ENCODE measurements around the gene GPR12.
A peak's percentile ranks its signal among the peaks of the same experiment; 100 is the strongest.

The GPR12 gene, protein sequence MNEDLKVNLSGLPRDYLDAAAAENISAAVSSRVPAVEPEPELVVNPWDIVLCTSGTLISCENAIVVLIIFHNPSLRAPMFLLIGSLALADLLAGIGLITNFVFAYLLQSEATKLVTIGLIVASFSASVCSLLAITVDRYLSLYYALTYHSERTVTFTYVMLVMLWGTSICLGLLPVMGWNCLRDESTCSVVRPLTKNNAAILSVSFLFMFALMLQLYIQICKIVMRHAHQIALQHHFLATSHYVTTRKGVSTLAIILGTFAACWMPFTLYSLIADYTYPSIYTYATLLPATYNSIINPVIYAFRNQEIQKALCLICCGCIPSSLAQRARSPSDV

GRCh38 chr13:26759907-26760831 lies at the start of gene GPR12:
Gene GPR12, minus strand, starts transcription at chr13:26760786. Its CDS starts 959 bp downstream, at chr13:26759827.
- H3K36me3 ChIP-seq (ENCODE audit: control insufficient read depth, insufficient read depth, low read length): no peaks in the 10 kb centered on the region
- H3K4me3 ChIP-seq (ENCODE audit: low read depth, low read length): peak within 1 kb of the TSS; percentile 66
- peaks cover 87% of the 10 kb centered on the region for H3K27me3 ChIP-seq (ENCODE audit: control insufficient read depth, insufficient read depth, low read length)
- no peak within 1 kb of the TSS for H3K27ac ChIP-seq (ENCODE audit: low read depth, low read length)
- H3K9ac ChIP-seq (ENCODE audit: low read length): no peak within 1 kb of the TSS
- no peaks in the 10 kb centered on the region for H3K9me3 ChIP-seq (ENCODE audit: control insufficient read depth, insufficient read depth, low read depth, low read length)
- H3K4me1 ChIP-seq (ENCODE audit: control insufficient read depth, insufficient read depth, low read length): no peaks in the 10 kb centered on the region; the same call in 1 of the 2 replicates

DNA sequence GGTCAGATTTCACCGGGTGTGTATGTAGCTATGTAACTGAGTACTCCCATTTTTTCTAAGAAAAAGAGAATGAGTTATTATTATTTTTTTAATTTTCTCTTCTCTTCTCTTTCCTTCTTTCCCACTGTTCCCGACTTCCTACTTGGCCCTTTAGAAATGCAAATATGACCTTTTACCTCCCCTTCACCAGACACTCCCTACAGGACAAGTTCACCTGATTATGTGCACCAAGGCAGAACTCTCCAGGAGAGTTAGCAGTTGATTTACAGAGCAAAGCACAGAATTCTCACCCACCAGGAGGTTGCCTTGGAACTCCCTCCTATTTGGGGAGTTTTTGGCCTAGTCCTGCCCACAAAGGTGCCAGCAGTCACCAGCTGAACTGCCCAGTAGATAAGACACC lies 49.5 kb upstream of the GPR12 start:
- peaks cover 8% of the 10 kb centered on the region for H3K4me1 ChIP-seq (ENCODE audit: control insufficient read depth, insufficient read depth, low read length)
- H3K27ac ChIP-seq (ENCODE audit: low read depth, low read length): no peak overlapping the region
- H3K27me3 ChIP-seq (ENCODE audit: control insufficient read depth, insufficient read depth, low read length): no peaks in the 10 kb centered on the region
- no peaks in the 10 kb centered on the region for H3K36me3 ChIP-seq (ENCODE audit: control insufficient read depth, insufficient read depth, low read length)
- H3K9me3 ChIP-seq (ENCODE audit: control insufficient read depth, insufficient read depth, low read depth, low read length): 0 out of 2 replicates have a peak, but pooled peaks cover 3% of the 10 kb centered on the region
- no peak overlapping the region for H3K9ac ChIP-seq (ENCODE audit: low read length)
- no peak overlapping the region for H3K4me3 ChIP-seq (ENCODE audit: low read depth, low read length)

DNA sequence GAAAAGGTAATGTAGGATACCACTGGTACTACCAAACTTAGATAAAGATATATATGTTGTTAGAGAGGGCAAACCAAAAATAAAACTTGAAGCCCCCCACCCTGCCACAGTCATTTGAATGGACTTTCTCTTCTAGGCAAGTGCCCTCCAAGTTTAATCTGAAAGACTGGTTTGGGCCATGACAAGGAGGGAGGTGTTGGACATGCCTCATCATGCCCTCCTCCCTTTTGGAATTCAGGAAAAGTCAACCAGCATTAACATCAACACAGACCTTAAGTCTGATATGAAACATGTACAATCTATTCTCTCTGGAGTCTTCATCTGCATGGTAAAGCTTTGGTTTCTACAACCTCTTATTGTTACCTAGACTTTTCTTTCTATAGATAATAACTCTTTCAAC lies 46.3 kb upstream of the GPR12 start:
- no peaks in the 10 kb centered on the region for H3K27me3 ChIP-seq (ENCODE audit: control insufficient read depth, insufficient read depth, low read length)
- H3K9ac ChIP-seq (ENCODE audit: low read length): no peak overlapping the region
- no peak overlapping the region for H3K27ac ChIP-seq (ENCODE audit: low read depth, low read length)
- H3K4me3 ChIP-seq (ENCODE audit: low read depth, low read length): no peak overlapping the region
- H3K36me3 ChIP-seq (ENCODE audit: control insufficient read depth, insufficient read depth, low read length): no peaks in the 10 kb centered on the region
- 0 out of 2 replicates have a peak, but pooled peaks cover 3% of the 10 kb centered on the region for H3K9me3 ChIP-seq (ENCODE audit: control insufficient read depth, insufficient read depth, low read depth, low read length)
- peaks cover 8% of the 10 kb centered on the region for H3K4me1 ChIP-seq (ENCODE audit: control insufficient read depth, insufficient read depth, low read length)

GRCh38 chr13:26787961-26788360 lies 27.4 kb upstream of the GPR12 start:
- H3K9ac ChIP-seq (ENCODE audit: low read length): no peak overlapping the region
- H3K27ac ChIP-seq (ENCODE audit: low read depth, low read length): no peak overlapping the region
- H3K27me3 ChIP-seq (ENCODE audit: control insufficient read depth, insufficient read depth, low read length): peaks cover 11% of the 10 kb centered on the region
- H3K9me3 ChIP-seq (ENCODE audit: control insufficient read depth, insufficient read depth, low read depth, low read length): no peaks in the 10 kb centered on the region
- H3K36me3 ChIP-seq (ENCODE audit: control insufficient read depth, insufficient read depth, low read length): no peaks in the 10 kb centered on the region
- H3K4me1 ChIP-seq (ENCODE audit: control insufficient read depth, insufficient read depth, low read length): peaks cover 14% of the 10 kb centered on the region
- H3K4me3 ChIP-seq (ENCODE audit: low read depth, low read length): no peak overlapping the region

DNA sequence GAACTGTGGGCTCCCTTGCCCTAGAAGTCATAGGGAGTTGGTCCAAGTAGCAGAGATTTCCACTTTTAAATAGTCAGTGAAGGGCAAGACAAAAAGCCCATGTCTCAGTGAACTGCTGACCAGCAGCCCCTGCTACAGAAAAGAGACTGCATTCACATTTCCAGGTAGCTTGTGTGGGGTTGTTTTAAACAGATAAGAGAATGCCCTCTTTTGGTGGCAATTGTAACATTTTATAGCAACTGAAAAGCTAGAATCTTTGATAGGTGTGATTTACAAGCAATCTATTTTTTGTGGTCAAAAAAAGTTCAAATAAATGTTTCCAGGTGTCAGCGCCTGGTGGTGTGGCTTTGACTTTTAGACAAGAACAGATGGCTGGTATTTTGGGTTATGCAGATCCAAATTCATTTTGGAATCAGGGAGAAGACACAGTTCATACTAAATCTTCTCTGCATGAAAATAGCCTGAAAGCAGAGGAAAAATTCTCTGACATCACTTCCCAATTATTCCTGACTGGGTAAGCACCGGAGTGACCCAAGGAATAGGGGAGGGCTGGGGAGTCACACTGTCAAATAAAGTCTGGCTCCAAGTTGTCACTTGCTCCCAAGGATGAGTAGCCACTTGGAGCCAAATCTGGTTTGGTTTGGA lies 26.2 kb upstream of the GPR12 start:
- Histone ChIP-seq H3K27ac (ENCODE audit: low read depth, low read length) (no peak overlapping the region), H3K9me3 (ENCODE audit: control insufficient read depth, insufficient read depth, low read depth, low read length) (no peaks in the 10 kb centered on the region), H3K4me3 (ENCODE audit: low read depth, low read length) (no peak overlapping the region), H3K9ac (ENCODE audit: low read length) (no peak overlapping the region), H3K27me3 (ENCODE audit: control insufficient read depth, insufficient read depth, low read length) (peaks cover 11% of the 10 kb centered on the region), H3K4me1 (ENCODE audit: control insufficient read depth, insufficient read depth, low read length) (peaks cover 14% of the 10 kb centered on the region), H3K36me3 (ENCODE audit: control insufficient read depth, insufficient read depth, low read length) (no peaks in the 10 kb centered on the region)

GRCh38 chr13:26785838-26786630 lies 25.4 kb upstream of the GPR12 start:
- H3K4me1 ChIP-seq (ENCODE audit: control insufficient read depth, insufficient read depth, low read length): peaks cover 14% of the 10 kb centered on the region
- H3K36me3 ChIP-seq (ENCODE audit: control insufficient read depth, insufficient read depth, low read length): no peaks in the 10 kb centered on the region
- no peak overlapping the region for H3K9ac ChIP-seq (ENCODE audit: low read length)
- H3K9me3 ChIP-seq (ENCODE audit: control insufficient read depth, insufficient read depth, low read depth, low read length): no peaks in the 10 kb centered on the region
- H3K27me3 ChIP-seq (ENCODE audit: control insufficient read depth, insufficient read depth, low read length): peaks cover 11% of the 10 kb centered on the region
- H3K4me3 ChIP-seq (ENCODE audit: low read depth, low read length): peak overlapping the region; percentile 69
- H3K27ac ChIP-seq (ENCODE audit: low read depth, low read length): no peak overlapping the region

DNA sequence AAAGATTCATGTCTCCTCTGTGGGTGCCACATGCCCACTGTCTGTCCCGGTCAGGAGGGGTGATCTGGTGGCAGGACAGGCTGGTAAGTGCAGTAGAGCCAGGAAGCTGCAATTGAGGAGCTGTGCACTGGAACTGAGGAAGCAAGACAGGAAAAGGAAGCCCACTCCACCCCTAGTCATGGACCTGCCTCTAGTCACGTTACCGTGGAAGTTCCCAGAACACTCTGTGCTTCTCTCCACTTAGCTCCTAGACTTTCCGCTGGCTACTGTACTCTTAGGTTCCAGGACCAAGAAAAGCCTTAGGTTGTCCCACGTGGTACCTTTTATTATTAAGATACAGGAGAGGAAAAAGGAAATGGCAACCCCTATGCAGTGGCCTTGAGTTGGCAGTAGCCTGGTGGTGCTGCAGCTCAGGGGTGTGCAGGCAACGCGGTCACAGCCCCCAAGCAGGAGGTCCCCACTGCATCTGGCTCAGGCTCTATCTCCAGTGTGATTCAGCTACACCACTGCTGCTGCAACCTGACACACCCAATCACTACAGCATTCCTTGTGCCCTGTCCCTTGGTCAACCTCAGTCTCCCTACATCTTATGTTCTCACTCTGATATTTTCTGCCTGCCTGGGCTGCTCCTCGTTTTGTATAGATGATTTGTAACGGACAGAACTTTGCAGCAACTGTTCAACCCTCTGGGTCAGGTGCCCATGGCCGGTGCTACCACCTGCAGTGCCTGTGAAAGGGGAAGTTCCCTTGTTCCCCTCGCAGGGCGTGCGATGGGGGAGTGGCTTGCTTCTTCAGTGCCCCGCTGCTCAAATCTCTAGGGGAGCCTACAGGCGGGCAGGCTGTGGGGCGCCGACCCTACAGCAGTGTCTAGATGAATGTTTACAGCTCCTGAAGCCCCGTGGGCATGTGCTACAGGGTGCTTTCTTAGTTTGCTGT lies 24.4 kb upstream of the GPR12 start:
- Histone ChIP-seq H3K9me3 (ENCODE audit: control insufficient read depth, insufficient read depth, low read depth, low read length) (no peaks in the 10 kb centered on the region), H3K27me3 (ENCODE audit: control insufficient read depth, insufficient read depth, low read length) (peaks cover 16% of the 10 kb centered on the region), H3K4me3 (ENCODE audit: low read depth, low read length) (peak overlapping the region; percentile 69), H3K27ac (ENCODE audit: low read depth, low read length) (no peak overlapping the region), H3K36me3 (ENCODE audit: control insufficient read depth, insufficient read depth, low read length) (no peaks in the 10 kb centered on the region), H3K9ac (ENCODE audit: low read length) (no peak overlapping the region), H3K4me1 (ENCODE audit: control insufficient read depth, insufficient read depth, low read length) (peaks cover 14% of the 10 kb centered on the region)

DNA sequence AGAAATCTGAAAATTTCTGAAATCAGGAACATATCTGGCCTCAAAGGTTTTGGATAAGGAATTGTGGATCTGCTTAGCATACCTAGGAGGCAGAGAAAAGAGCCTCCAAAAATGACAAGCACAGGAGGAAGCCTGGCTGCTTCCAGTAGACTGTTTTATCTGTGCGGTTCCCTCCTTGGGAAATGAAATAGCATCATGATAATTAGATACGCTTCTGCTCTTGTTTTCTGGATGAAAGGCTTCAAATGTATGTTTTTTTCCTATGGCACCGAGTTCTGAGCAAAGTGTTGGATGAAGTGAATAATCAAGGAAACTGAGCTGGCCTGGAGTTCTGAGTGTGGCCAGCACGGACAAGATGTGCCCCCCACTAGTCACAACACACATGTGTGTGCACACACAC lies 19.8 kb upstream of the GPR12 start:
- Histone ChIP-seq H3K27ac (ENCODE audit: low read depth, low read length) (no peak overlapping the region), H3K4me3 (ENCODE audit: low read depth, low read length) (no peak overlapping the region), H3K27me3 (ENCODE audit: control insufficient read depth, insufficient read depth, low read length) (peaks cover 15% of the 10 kb centered on the region), H3K9me3 (ENCODE audit: control insufficient read depth, insufficient read depth, low read depth, low read length) (no peaks in the 10 kb centered on the region), H3K36me3 (ENCODE audit: control insufficient read depth, insufficient read depth, low read length) (no peaks in the 10 kb centered on the region), H3K9ac (ENCODE audit: low read length) (no peak overlapping the region), H3K4me1 (ENCODE audit: control insufficient read depth, insufficient read depth, low read length) (peaks cover 9% of the 10 kb centered on the region)

DNA sequence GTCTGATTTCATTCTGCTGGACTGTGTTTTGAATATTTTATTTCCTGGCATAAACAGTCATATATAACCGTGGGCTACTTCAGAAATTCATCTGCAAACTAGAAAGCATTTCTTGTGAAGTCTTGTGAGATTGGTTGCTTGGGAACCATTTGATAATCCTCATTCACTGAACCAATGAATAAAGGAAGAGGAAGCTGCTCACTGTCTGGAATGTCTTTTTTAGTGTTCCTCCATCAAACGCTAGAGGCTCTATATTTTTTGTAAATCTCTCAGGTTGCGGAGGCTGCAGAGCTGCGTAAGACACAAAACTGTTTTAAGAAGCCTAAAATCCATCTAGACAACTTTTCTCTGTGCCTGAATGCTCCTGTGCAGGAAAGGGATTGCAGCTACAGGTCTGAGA lies 18.7 kb upstream of the GPR12 start:
- Histone ChIP-seq H3K9ac (ENCODE audit: low read length) (no peak overlapping the region), H3K27me3 (ENCODE audit: control insufficient read depth, insufficient read depth, low read length) (peaks cover 6% of the 10 kb centered on the region; the same call in 1 of the 2 replicates), H3K36me3 (ENCODE audit: control insufficient read depth, insufficient read depth, low read length) (no peaks in the 10 kb centered on the region), H3K4me3 (ENCODE audit: low read depth, low read length) (no peak overlapping the region), H3K27ac (ENCODE audit: low read depth, low read length) (no peak overlapping the region), H3K9me3 (ENCODE audit: control insufficient read depth, insufficient read depth, low read depth, low read length) (no peaks in the 10 kb centered on the region), H3K4me1 (ENCODE audit: control insufficient read depth, insufficient read depth, low read length) (no peaks in the 10 kb centered on the region)
